SK-N-SH (cell line): ENCODE data around the gene BIRC6. TPM values are rescaled to one million over a fixed set of nuclear protein-coding genes. Genes with fewer than 3 reads are reported as not detected.

Experiments used
- CTCF ChIA-PET: fragments of 300-600, 350-600 bp; formaldehyde crosslinking; extraction: SDS; loops from one replicate; lab custom pipeline; 2021; lab: Yijun Ruan, JAX
- POLR2A ChIA-PET: fragments of 350-600 bp; sonication (Branson Sonifier 250); formaldehyde crosslinking; extraction: SDS; loops from one replicate; lab custom pipeline; 2020; ENCODE audit warnings: antibody characterized with exemption, inconsistent platforms; lab: Yijun Ruan, JAX
- DNase-seq: peaks from one replicate; pipeline ENCODE4 v3.0.0; 2012
- H2AFZ ChIP-seq: fragments of 200-600 bp; sonication (generic); 2 replicates; pipeline ENCODE4 v1.8.1; 2016; ENCODE audit warnings: antibody characterized with exemption, mild to moderate bottlenecking, low read depth
- H3F3A ChIP-seq: fragments of 200-600 bp; sonication (generic); replicated peaks from 2 replicates; pipeline ENCODE3; 2016; ENCODE audit warnings: antibody characterized with exemption, mild to moderate bottlenecking; ENCODE audit not compliant: insufficient read depth
- H3K27ac ChIP-seq, 2 experiments: fragments of 200-500 bp in 1 of 2; fragments of 200-600 bp in 1 of 2; sonication (Bioruptor generic) in 1 of 2; sonication (generic), shearing (Covaris generic) in 1 of 2; 2 replicates each; pipeline versions ENCODE4 v1.5.1 to v1.6.1; 2014 to 2016; ENCODE audit warnings: low read depth in 2 of 2, inconsistent platforms in 1 of 2, low read length in 1 of 2, mild to moderate bottlenecking in 1 of 2, mixed read lengths in 1 of 2
- H3K27me3 ChIP-seq: fragments of 200-600 bp; sonication (generic), shearing (Covaris generic); 2 replicates; pipeline ENCODE4 v1.6.1; 2016; ENCODE audit warnings: mixed run types; ENCODE audit not compliant: insufficient read depth
- H3K36me3 ChIP-seq, 2 experiments: fragments of 200-500 bp in 1 of 2; fragments of 200-600 bp in 1 of 2; sonication (Bioruptor generic) in 1 of 2; sonication (generic) in 1 of 2; replicated peaks in 1 of 2; 2 replicates each; pipeline versions ENCODE3 to v1.5.1; 2014 to 2016; ENCODE audit warnings: low read length in 1 of 2, mild to moderate bottlenecking in 1 of 2; ENCODE audit not compliant: insufficient read depth in 2 of 2, control insufficient read depth in 1 of 2
- H3K4me1 ChIP-seq, 2 experiments: fragments of 200-500 bp in 1 of 2; fragments of 200-600 bp in 1 of 2; sonication (Bioruptor generic) in 1 of 2; sonication (generic), shearing (Covaris generic) in 1 of 2; 2 replicates each; pipeline versions ENCODE4 v1.5.1 to v1.6.1; 2014 to 2016; ENCODE audit warnings: low read depth in 1 of 2, low read length in 1 of 2, mixed run types in 1 of 2; ENCODE audit not compliant: insufficient read depth in 2 of 2, control insufficient read depth in 1 of 2
- H3K4me2 ChIP-seq: fragments of 200-600 bp; sonication (generic), shearing (Covaris generic); 2 replicates; pipeline ENCODE4 v1.6.1; 2017; ENCODE audit warnings: mixed run types
- H3K4me3 ChIP-seq, 2 experiments: fragments of 200-500 bp in 1 of 2; fragments of 200-600 bp in 1 of 2; sonication (Bioruptor generic) in 1 of 2; sonication (generic), shearing (Covaris generic) in 1 of 2; 2 replicates each; pipeline versions ENCODE4 v1.5.1 to v1.8.1; 2014 to 2016; ENCODE audit warnings: low read depth in 2 of 2, inconsistent platforms in 1 of 2, low read length in 1 of 2, mild to moderate bottlenecking in 1 of 2, mixed read lengths in 1 of 2, moderate library complexity in 1 of 2
- H3K79me2 ChIP-seq: fragments of 200-600 bp; sonication (generic); 2 replicates; pipeline ENCODE4 v1.8.1; 2017; ENCODE audit warnings: mild to moderate bottlenecking; ENCODE audit not compliant: insufficient read depth
- H3K9ac ChIP-seq: fragments of 200-600 bp; sonication (generic); 2 replicates; pipeline ENCODE4 v1.6.1; 2017; ENCODE audit warnings: mixed run types
- H3K9me2 ChIP-seq: fragments of 200-600 bp; sonication (generic); 2 replicates; pipeline ENCODE4 v1.6.1; 2017; ENCODE audit warnings: mixed run types
- H3K9me3 ChIP-seq: fragments of 200-600 bp; sonication (generic); 2 replicates; pipeline ENCODE4 v1.6.1; 2017; ENCODE audit warnings: mixed run types, mild to moderate bottlenecking, moderate library complexity
- H4K20me1 ChIP-seq: fragments of 200-600 bp; sonication (generic); 2 replicates; pipeline ENCODE4 v1.6.1; 2017; ENCODE audit warnings: mild to moderate bottlenecking, mixed run types; ENCODE audit not compliant: insufficient read depth
- ELF1 ChIP-seq: IDR thresholded peaks from 2 replicates; pipeline ENCODE4 v1.4.0; 2012
- EZH2phosphoT487 ChIP-seq: fragments of 200-600 bp; sonication (generic); IDR thresholded peaks from 2 replicates; pipeline ENCODE4 v1.6.1; 2017; ENCODE audit warnings: low read depth, mixed run types, mild to moderate bottlenecking, antibody characterized with exemption, moderate library complexity, borderline replicate concordance
- JUND ChIP-seq: IDR thresholded peaks from 2 replicates; pipeline ENCODE4 v1.4.0; 2012
- MEF2A ChIP-seq: IDR thresholded peaks from 2 replicates; pipeline ENCODE4 v1.4.0; 2012; ENCODE audit warnings: low read depth, borderline replicate concordance
- NRF1 ChIP-seq: IDR thresholded peaks from 2 replicates; pipeline ENCODE4 v1.6.1; 2012; ENCODE audit warnings: low read depth, mild to moderate bottlenecking, low read length
- POLR2AphosphoS5 ChIP-seq: IDR thresholded peaks from 2 replicates; pipeline ENCODE4 v1.6.1; 2012; ENCODE audit warnings: low read depth, low read length
- RCOR1 ChIP-seq: fragments of 150-350 bp; IDR thresholded peaks from 2 replicates; pipeline ENCODE4 v1.6.1; 2017; ENCODE audit warnings: antibody characterized with exemption, low read length
- RFX5 ChIP-seq: IDR thresholded peaks from 2 replicates; pipeline ENCODE4 v1.6.1; 2012; ENCODE audit warnings: mild to moderate bottlenecking, improper control_type of control experiment, low read length
- SIN3A ChIP-seq: IDR thresholded peaks from 2 replicates; pipeline ENCODE4 v1.6.1; 2012; ENCODE audit warnings: low read depth, mild to moderate bottlenecking, low read length, moderate library complexity, borderline replicate concordance
- TEAD4 ChIP-seq: IDR thresholded peaks from 2 replicates; pipeline ENCODE4 v1.4.0; 2012; ENCODE audit warnings: mild to moderate bottlenecking, borderline replicate concordance; ENCODE audit not compliant: insufficient read depth
- WGBS: methylation state at CpG from one replicate; pipeline ENCODE4 v1.1.6; 2017; ENCODE audit warnings: low lambda C conversion rate; 5-methylcytosine and 5-hydroxymethylcytosine counted together
- polyA plus RNA-seq, 3 experiments: library from polyadenylated mRNA; depleted of rRNA; stranded (reverse); fragments of >200 nt; gene quantifications; 2 replicates each; pipeline ENCODE4 v1.2.3, GENCODE V29; 2012
- TF ChIP-seq, protein P1 (sequence below): IDR thresholded peaks from 2 replicates; pipeline ENCODE4; 2012
- TF ChIP-seq, protein P2 (sequence below): fragments of 150-350 bp; IDR thresholded peaks from 2 replicates; pipeline ENCODE4 v1.6.1; 2017; ENCODE audit warnings: antibody characterized with exemption, low read length, low read depth, borderline replicate concordance
- TF ChIP-seq, protein P3 (sequence below): IDR thresholded peaks from 2 replicates; pipeline ENCODE4 v1.6.1; 2012; ENCODE audit warnings: mild to moderate bottlenecking, low read depth, low read length, moderate library complexity
- TF ChIP-seq, protein P4 (sequence below): fragments of 150-350 bp; IDR thresholded peaks from 2 replicates; pipeline ENCODE4 v1.6.1; 2016; ENCODE audit warnings: mild to moderate bottlenecking, low read depth, low read length

Gene BIRC6
- polyA plus RNA-seq, 1 of the 3 experiments (the other 2 are of a cell fraction): 28.9 TPM

DNA sequence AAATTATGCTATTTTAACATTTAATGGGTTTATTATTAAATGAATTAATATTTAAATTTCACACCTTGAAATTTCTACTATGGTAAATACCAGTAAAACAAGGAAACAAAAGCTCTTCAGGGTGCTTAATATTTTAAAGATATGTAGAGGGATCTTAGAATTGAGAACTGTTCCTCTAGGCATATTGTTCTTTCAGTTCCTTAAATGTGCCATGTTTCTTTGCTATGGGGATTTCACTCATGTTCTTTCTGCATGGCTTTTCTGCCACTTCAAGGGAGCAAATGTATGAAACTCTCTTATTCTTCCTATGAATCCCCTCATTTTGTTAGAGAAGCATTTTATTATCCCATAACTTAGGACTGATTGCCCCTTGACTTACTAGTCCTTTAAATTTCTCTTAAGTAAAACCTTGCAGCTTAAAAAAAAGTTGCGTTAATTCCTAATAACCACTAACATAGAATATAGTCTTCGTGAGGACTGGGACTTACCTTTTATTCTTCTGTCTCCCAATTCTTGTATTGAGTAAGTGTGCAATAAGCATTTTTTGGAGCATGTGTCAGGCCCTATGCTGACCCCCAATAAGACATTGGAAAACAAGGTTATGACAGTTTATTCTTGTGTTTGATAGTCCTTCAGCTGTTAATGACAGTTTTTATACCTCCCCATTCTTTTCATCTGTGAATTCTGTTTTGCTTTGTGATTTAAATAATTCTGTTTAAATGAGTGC, 95.7 kb downstream of the BIRC6 start:
- H3K36me3 ChIP-seq: peaks cover 64 to 69% of the 10 kb centered on the region in 2 experiments
- no peak for TF ChIP-seq RFX5
- TF ChIP-seq, protein P1, sequence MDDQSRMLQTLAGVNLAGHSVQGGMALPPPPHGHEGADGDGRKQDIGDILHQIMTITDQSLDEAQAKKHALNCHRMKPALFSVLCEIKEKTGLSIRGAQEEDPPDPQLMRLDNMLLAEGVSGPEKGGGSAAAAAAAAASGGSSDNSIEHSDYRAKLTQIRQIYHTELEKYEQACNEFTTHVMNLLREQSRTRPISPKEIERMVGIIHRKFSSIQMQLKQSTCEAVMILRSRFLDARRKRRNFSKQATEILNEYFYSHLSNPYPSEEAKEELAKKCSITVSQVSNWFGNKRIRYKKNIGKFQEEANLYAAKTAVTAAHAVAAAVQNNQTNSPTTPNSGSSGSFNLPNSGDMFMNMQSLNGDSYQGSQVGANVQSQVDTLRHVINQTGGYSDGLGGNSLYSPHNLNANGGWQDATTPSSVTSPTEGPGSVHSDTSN: no peak
- no peak for TF ChIP-seq POLR2AphosphoS5
- TF ChIP-seq, all 33 proteins: peak for 0
- no peaks in the 10 kb centered on the region; the same call in 1 of the 2 replicates for H3K9me3 ChIP-seq
- peaks cover 20% of the 10 kb centered on the region; the same call in 1 of the 2 replicates for H3K79me2 ChIP-seq
- H3K4me1 ChIP-seq: peaks cover 0 to 7% of the 10 kb centered on the region in 2 experiments; a peak in 2 of 4 replicates
- no peak overlapping the region for H3K4me3 ChIP-seq
- ChIA-PET CTCF (interaction anchor here (0.7 to 1.3 kb wide), 3 partner anchors 8 to 40 kb away, joined by 3 to 4 read pairs (median 3); no protein-coding TSS in a partner anchor), POLR2A (no interaction called here)
- no peaks in the 10 kb centered on the region; the same call in 1 of the 2 replicates for H3K9me2 ChIP-seq
- H3K27ac ChIP-seq: no peak overlapping the region; a peak in 2 of 4 replicates
- no peaks in the 10 kb centered on the region for H3K27me3 ChIP-seq
- no peaks in the 10 kb centered on the region for H4K20me1 ChIP-seq
- H2AFZ ChIP-seq: no peak overlapping the region
- no peak overlapping the region for H3K4me2 ChIP-seq
- no peak for DNase-seq
- H3F3A ChIP-seq: peaks cover 17% of the 10 kb centered on the region
- WGBS: 97% methylated on average over 2 of the region's 2 CpGs
- H3K9ac ChIP-seq: no peak overlapping the region

DNA sequence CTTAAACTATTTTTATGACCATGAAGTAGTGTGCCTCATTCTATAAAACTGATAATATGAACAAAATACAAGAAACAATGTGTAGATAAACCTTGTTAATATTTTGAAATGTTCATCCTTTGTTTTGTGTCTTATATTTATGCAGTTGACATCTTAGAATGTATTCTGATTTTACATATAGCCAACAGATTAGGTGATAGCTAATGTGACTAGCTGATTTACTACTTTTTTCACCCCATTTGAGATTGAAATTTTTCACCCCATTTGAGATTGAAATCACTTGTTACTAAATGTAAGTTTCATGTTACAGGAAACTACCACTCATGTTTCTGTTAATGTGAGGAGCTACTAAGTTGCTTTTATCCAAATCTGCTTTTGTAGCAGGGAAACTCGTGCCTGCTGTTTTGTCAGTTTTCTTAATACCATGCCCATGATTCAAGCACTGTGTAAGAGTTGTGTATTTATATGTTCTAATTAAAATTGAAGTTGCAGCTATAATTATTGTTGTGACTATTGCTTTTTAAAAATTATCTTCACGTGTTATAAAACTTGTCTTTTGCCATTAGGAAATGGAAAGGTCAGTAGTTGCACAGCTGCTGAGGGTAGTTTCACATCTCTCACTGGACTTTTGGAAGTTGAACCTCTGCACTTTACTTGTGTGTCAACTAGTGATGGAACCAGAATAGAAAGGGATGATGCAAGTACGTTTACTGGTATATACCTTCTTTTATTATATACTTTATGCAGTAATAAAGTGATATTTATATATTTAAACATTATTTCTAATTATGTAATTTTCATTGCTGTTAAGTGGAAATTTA, 96.6 kb downstream of the BIRC6 start:
- peaks cover 23% of the 10 kb centered on the region for H3F3A ChIP-seq
- H3K9ac ChIP-seq: no peak overlapping the region
- peaks cover 6% of the 10 kb centered on the region for H3K9me3 ChIP-seq
- peaks cover 70 to 73% of the 10 kb centered on the region in 2 experiments for H3K36me3 ChIP-seq
- peaks cover 25% of the 10 kb centered on the region for H3K79me2 ChIP-seq
- H3K4me3 ChIP-seq: no peak overlapping the region
- no peak overlapping the region for H2AFZ ChIP-seq
- H4K20me1 ChIP-seq: no peaks in the 10 kb centered on the region
- peaks cover 0 to 7% of the 10 kb centered on the region in 2 experiments; a peak in 2 of 4 replicates for H3K4me1 ChIP-seq
- 91% methylated on average over 3 of the region's 3 CpGs for WGBS
- ChIA-PET POLR2A (no interaction called here), CTCF (interaction anchor here (0.5 to 1.3 kb wide), 3 partner anchors 9 to 101 kb away, joined by 3 to 4 read pairs (median 3); no protein-coding TSS in a partner anchor)
- DNase-seq: no peak
- H3K27me3 ChIP-seq: no peaks in the 10 kb centered on the region
- no peaks in the 10 kb centered on the region; the same call in 1 of the 2 replicates for H3K9me2 ChIP-seq
- H3K27ac ChIP-seq: peak overlapping the region; percentile 16 to 53; a peak in 3 of 4 replicates
- H3K4me2 ChIP-seq: no peak overlapping the region
- TF ChIP-seq TEAD4 (no peak), MEF2A (no peak), POLR2AphosphoS5 (no peak), EZH2phosphoT487 (no peak), JUND (no peak), NRF1 (no peak), SIN3A (no peak), ELF1 (no peak), RCOR1 (no peak)
- TF ChIP-seq, protein P2, sequence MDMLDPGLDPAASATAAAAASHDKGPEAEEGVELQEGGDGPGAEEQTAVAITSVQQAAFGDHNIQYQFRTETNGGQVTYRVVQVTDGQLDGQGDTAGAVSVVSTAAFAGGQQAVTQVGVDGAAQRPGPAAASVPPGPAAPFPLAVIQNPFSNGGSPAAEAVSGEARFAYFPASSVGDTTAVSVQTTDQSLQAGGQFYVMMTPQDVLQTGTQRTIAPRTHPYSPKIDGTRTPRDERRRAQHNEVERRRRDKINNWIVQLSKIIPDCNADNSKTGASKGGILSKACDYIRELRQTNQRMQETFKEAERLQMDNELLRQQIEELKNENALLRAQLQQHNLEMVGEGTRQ: no peak
- TF ChIP-seq, protein P3, sequence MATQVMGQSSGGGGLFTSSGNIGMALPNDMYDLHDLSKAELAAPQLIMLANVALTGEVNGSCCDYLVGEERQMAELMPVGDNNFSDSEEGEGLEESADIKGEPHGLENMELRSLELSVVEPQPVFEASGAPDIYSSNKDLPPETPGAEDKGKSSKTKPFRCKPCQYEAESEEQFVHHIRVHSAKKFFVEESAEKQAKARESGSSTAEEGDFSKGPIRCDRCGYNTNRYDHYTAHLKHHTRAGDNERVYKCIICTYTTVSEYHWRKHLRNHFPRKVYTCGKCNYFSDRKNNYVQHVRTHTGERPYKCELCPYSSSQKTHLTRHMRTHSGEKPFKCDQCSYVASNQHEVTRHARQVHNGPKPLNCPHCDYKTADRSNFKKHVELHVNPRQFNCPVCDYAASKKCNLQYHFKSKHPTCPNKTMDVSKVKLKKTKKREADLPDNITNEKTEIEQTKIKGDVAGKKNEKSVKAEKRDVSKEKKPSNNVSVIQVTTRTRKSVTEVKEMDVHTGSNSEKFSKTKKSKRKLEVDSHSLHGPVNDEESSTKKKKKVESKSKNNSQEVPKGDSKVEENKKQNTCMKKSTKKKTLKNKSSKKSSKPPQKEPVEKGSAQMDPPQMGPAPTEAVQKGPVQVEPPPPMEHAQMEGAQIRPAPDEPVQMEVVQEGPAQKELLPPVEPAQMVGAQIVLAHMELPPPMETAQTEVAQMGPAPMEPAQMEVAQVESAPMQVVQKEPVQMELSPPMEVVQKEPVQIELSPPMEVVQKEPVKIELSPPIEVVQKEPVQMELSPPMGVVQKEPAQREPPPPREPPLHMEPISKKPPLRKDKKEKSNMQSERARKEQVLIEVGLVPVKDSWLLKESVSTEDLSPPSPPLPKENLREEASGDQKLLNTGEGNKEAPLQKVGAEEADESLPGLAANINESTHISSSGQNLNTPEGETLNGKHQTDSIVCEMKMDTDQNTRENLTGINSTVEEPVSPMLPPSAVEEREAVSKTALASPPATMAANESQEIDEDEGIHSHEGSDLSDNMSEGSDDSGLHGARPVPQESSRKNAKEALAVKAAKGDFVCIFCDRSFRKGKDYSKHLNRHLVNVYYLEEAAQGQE: no peak
- TF ChIP-seq, protein P1: no peak
- TF ChIP-seq, protein P4, sequence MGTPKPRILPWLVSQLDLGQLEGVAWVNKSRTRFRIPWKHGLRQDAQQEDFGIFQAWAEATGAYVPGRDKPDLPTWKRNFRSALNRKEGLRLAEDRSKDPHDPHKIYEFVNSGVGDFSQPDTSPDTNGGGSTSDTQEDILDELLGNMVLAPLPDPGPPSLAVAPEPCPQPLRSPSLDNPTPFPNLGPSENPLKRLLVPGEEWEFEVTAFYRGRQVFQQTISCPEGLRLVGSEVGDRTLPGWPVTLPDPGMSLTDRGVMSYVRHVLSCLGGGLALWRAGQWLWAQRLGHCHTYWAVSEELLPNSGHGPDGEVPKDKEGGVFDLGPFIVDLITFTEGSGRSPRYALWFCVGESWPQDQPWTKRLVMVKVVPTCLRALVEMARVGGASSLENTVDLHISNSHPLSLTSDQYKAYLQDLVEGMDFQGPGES: no peak
